Lower lobe of right lung (tissue), 2 donors: ENCODE results near the gene TNPO3. TPM values are rescaled to one million over a fixed set of nuclear protein-coding genes. Genes with fewer than 3 reads are reported as not detected.

Experiments
- ATAC-seq, 2 donors: fragments of 200-7000 bp; cut with Tn5 transposase; one replicate each; pipeline ENCODE4 v1.9.1; 2020 to 2022; ENCODE audit warnings: mild to moderate bottlenecking in 2 of 2, moderate library complexity in 2 of 2
- DNase-seq: peaks from one replicate; pipeline ENCODE4 v3.0.0-alpha.2; 2020
- H3K27ac ChIP-seq: fragments of 200-600 bp; one replicate; pipeline ENCODE4 v1.8.0; 2022
- H3K27me3 ChIP-seq: fragments of 200-600 bp; one replicate; pipeline ENCODE4 v1.8.0; 2022; ENCODE audit warnings: low read depth
- H3K36me3 ChIP-seq: fragments of 200-600 bp; one replicate; pipeline ENCODE4 v1.8.0; 2022; ENCODE audit warnings: mild to moderate bottlenecking
- H3K4me1 ChIP-seq: fragments of 200-600 bp; one replicate; pipeline ENCODE4 v1.8.0; 2022
- H3K4me3 ChIP-seq: fragments of 200-600 bp; one replicate; pipeline ENCODE4 v1.8.0; 2022; ENCODE audit warnings: mild to moderate bottlenecking
- H3K9me3 ChIP-seq: fragments of 200-600 bp; one replicate; pipeline ENCODE4 v1.8.0; 2022
- intact Hi-C: fragments of 100-400 bp; cut with DNase I; formaldehyde crosslinking; loops from one replicate; pipeline ENCODE4 v1.11.0; 2022
- total RNA-seq: library from RNA; stranded (reverse); fragmentation: NEBNext Ultra II Directional; extraction: Animal tissue kit (Norgen Biotek cat#: 25700); gene quantifications from one replicate; pipeline ENCODE4 v1.2.1, GENCODE V29; 2021
- TF ChIP-seq, protein P1 (sequence below): fragments of 200-600 bp; IDR thresholded peaks from one replicate; pipeline ENCODE4 v1.8.0; 2022; ENCODE audit warnings: antibody characterized with exemption, mild to moderate bottlenecking
- donor health status: DM: no; HTN: yes; CAD: no; lungs with severe emphysema.

Gene TNPO3
- total RNA-seq, 1 donor from 2014 or later, result 37.0 TPM

DNA sequence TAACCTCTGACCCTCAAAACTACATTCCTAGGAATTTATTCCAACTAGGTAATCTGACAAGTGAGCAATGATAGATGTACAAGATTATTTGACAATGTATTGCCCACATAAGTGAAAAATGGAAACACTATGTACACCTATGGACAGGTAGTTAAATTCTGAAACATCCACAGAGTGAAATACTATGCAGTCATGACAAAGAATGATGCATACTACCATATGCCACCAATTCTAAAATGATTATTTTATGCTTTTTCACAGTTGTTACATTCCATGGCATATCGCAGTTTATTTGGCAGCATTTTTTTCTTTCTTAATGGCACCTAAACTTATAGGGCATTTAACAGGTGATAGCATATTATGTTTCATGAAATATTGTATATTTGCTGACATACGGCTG, 20.1 kb upstream of the TNPO3 start:
- Histone ChIP-seq H3K4me1 (no peaks in the 10 kb centered on the region), H3K4me3 (no peak overlapping the region), H3K27ac (no peak overlapping the region), H3K9me3 (no peaks in the 10 kb centered on the region), H3K36me3 (no peaks in the 10 kb centered on the region), H3K27me3 (no peaks in the 10 kb centered on the region)
- DNase-seq (no peak), ATAC-seq (no peak)
- intact Hi-C loops, result no loop called here
- TF ChIP-seq, protein P1, sequence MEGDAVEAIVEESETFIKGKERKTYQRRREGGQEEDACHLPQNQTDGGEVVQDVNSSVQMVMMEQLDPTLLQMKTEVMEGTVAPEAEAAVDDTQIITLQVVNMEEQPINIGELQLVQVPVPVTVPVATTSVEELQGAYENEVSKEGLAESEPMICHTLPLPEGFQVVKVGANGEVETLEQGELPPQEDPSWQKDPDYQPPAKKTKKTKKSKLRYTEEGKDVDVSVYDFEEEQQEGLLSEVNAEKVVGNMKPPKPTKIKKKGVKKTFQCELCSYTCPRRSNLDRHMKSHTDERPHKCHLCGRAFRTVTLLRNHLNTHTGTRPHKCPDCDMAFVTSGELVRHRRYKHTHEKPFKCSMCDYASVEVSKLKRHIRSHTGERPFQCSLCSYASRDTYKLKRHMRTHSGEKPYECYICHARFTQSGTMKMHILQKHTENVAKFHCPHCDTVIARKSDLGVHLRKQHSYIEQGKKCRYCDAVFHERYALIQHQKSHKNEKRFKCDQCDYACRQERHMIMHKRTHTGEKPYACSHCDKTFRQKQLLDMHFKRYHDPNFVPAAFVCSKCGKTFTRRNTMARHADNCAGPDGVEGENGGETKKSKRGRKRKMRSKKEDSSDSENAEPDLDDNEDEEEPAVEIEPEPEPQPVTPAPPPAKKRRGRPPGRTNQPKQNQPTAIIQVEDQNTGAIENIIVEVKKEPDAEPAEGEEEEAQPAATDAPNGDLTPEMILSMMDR, result no peak

DNA sequence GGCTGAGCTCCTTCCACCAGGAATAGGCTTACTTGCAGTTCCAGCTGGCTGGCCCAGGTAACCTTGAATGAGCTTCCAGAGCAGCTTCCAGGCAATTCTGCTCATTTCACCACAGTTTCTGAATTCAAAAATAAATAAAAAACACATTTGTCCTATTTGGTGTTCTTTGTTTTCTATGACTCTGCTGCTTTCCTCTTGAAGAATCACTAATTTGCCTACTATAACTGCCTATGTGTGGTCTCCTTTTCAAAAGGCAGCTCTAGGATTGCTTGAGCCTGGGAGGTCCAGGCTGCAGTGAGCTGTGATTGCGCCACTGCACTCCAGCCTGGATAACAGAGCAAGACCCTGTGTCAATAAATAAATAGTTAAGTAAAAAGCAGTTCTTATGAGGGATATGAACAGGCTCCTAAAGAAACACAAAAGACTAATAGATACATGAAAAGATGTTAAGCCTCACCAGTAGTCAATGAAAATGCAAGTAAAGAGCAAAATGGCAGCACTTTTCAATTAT, 19.5 kb upstream of the TNPO3 start:
- H3K9me3 ChIP-seq, result no peaks in the 10 kb centered on the region
- H3K4me1 ChIP-seq, result no peaks in the 10 kb centered on the region
- no peaks in the 10 kb centered on the region for H3K27me3 ChIP-seq
- DNase-seq, result no peak
- no peak for ATAC-seq
- intact Hi-C loops, result no loop called here
- H3K27ac ChIP-seq, result no peak overlapping the region
- H3K36me3 ChIP-seq, result no peaks in the 10 kb centered on the region
- no peak overlapping the region for H3K4me3 ChIP-seq
- TF ChIP-seq, protein P1, result no peak

DNA sequence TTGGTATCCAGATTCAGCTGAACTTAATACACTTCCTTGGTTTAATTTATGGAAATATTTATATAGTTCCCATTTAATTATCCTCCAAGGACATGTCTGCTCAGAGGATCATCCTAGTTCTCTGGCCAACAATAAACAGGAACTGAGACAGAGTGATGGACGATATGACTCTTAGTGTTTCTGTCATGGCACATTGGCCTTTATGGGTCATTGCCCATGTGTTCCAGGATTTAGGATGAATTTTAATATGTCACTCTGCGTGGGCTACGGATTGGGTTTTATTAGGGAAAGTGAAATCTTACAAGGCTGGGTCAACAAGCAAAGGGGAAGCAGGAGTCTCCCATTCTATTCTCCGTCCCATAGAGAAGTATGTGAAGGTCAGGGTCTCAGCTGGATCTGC, 18.8 kb upstream of the TNPO3 start:
- no peaks in the 10 kb centered on the region for H3K36me3 ChIP-seq
- DNase-seq, result no peak
- no peak overlapping the region for H3K4me3 ChIP-seq
- ATAC-seq, result no peak
- no peak overlapping the region for H3K27ac ChIP-seq
- H3K27me3 ChIP-seq, result no peaks in the 10 kb centered on the region
- intact Hi-C loops, result no loop called here
- TF ChIP-seq, protein P1, result no peak
- H3K4me1 ChIP-seq, result no peaks in the 10 kb centered on the region
- no peaks in the 10 kb centered on the region for H3K9me3 ChIP-seq

DNA sequence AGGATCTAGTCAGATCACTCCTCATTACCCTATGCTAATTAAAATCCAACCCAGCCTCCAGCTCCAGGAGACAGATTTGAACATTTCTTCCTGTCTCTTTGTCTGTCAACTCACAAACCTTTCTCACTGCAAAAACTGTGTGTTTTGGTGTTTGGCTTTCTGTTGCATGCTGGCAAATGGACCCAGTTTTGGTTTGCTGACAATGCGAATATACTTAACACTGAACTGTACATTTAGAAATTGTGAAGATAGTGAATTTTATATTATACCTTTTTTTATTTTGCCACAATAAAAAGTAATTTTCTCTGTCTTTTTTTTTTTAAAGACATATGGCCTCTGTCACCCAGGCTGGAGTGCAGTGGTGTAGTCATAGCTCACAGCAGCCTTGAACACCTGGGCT, 18.3 kb upstream of the TNPO3 start:
- DNase-seq (no peak), ATAC-seq (no peak)
- Histone ChIP-seq H3K4me3 (no peak overlapping the region), H3K9me3 (no peaks in the 10 kb centered on the region), H3K4me1 (no peaks in the 10 kb centered on the region), H3K27ac (peak overlapping the region; percentile 47), H3K36me3 (no peaks in the 10 kb centered on the region), H3K27me3 (peaks cover 1% of the 10 kb centered on the region)
- intact Hi-C loops, result no loop called here
- TF ChIP-seq, protein P1, result no peak

DNA sequence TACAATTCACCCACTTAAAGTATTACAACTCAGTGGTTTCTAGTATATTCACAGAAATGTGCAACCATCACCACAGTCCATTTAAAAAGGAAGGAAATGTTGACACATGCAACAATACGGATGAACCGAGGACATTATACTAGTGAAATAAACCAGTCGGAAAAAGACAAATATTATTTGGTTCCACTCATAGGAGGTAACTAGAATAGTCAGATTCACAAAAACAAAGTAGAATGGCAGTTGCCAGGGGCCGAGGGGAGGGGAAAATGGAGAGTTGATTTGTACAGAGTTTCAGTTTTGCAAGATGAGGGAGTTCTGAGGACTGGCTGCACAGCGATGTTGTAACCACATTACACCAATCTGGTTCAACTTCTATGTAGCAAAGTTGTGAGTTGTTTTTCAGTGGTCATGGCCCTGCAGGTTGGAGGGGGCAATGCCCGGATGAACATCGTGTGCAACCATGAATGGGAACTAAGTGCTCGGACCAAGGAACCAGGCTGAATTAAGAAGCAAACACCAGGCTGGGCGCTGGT, 17.6 kb upstream of the TNPO3 start:
- Histone ChIP-seq H3K36me3 (no peaks in the 10 kb centered on the region), H3K4me1 (no peaks in the 10 kb centered on the region), H3K27me3 (peaks cover 3% of the 10 kb centered on the region), H3K27ac (peak overlapping the region; percentile 47), H3K4me3 (no peak overlapping the region), H3K9me3 (no peaks in the 10 kb centered on the region)
- TF ChIP-seq, protein P1, result no peak
- ATAC-seq (peak; percentile 57 to 80), DNase-seq (peak; percentile 62)
- intact Hi-C loops, result no loop called here
